IMR-90 (cell line): Measurements from ENCODE around the gene TTC1. TPM values are rescaled to one million over a fixed set of nuclear protein-coding genes. Genes with fewer than 3 reads are reported as not detected.

Source experiments
- ATAC-seq: fragments of 200-7000 bp; cut with Tn5 transposase; 2 replicates; pipeline ENCODE4 v1.9.1; 2020; ENCODE audit warnings: low read depth, mild to moderate bottlenecking, moderate library complexity
- BruUV-seq: library from RNA; stranded (reverse); fragments of 400-500 nt; replicated peaks from 2 replicates; lab custom pipeline; 2021; lab: Mats Ljungman, UMichigan
- CTCF ChIA-PET: fragments of 300-600 bp; formaldehyde crosslinking; extraction: SDS; loops from one replicate; lab custom pipeline; 2021; ENCODE audit warnings: antibody characterized with exemption; lab: Yijun Ruan, JAX
- POLR2A ChIA-PET: fragments of 300-600 bp; sonication (Branson Sonifier 250); formaldehyde crosslinking; loops from one replicate; lab custom pipeline; 2022; ENCODE audit warnings: antibody characterized with exemption; ENCODE audit not compliant: unreplicated experiment; lab: Charles Lee
- DNase-seq: peaks from one replicate; pipeline ENCODE4 v3.0.0; 2013
- H2AFZ ChIP-seq: replicated peaks from 2 replicates; pipeline ENCODE3; 2013; ENCODE audit warnings: low read length, mild to moderate bottlenecking; ENCODE audit not compliant: poor library complexity
- H2AK5ac ChIP-seq: 2 replicates; pipeline ENCODE4 v1.6.1; 2013; ENCODE audit warnings: low read depth, low read length, inconsistent platforms
- H2AK9ac ChIP-seq: replicated peaks from 2 replicates; pipeline ENCODE3; 2013; ENCODE audit warnings: mild to moderate bottlenecking, low read depth, low read length, moderate library complexity; ENCODE audit not compliant: poor library complexity
- H2BK120ac ChIP-seq: 2 replicates; pipeline ENCODE4 v1.6.1; 2013; ENCODE audit warnings: low read depth, low read length, inconsistent platforms
- H2BK15ac ChIP-seq: 3 replicates; pipeline ENCODE4 v1.6.1; 2013; ENCODE audit warnings: low read depth, low read length, inconsistent platforms
- H2BK20ac ChIP-seq: 2 replicates; pipeline ENCODE4 v1.6.1; 2013; ENCODE audit warnings: low read depth, mild to moderate bottlenecking, inconsistent platforms, low read length, moderate library complexity
- H2BK5ac ChIP-seq: 2 replicates; pipeline ENCODE4 v1.6.1; 2013; ENCODE audit warnings: mild to moderate bottlenecking, low read depth, low read length, inconsistent platforms; ENCODE audit not compliant: poor library complexity, severe bottlenecking
- H3K14ac ChIP-seq: replicated peaks from 2 replicates; pipeline ENCODE4 v1.6.1; 2013; ENCODE audit warnings: low read depth, low read length, inconsistent platforms
- H3K18ac ChIP-seq: 2 replicates; pipeline ENCODE4 v1.6.1; 2013; ENCODE audit warnings: low read depth, low read length, control low read depth
- H3K23ac ChIP-seq: 2 replicates; pipeline ENCODE4 v1.6.1; 2013; ENCODE audit warnings: low read depth, low read length, inconsistent platforms
- H3K27ac ChIP-seq: 2 replicates; pipeline ENCODE4 v1.5.1; 2013; ENCODE audit warnings: mild to moderate bottlenecking, control low read depth, low read length; ENCODE audit not compliant: insufficient read depth
- H3K27me3 ChIP-seq: 2 replicates; pipeline ENCODE4 v1.6.1; 2013; ENCODE audit warnings: low read length; ENCODE audit not compliant: control insufficient read depth, insufficient read depth
- H3K36me3 ChIP-seq: 2 replicates; pipeline ENCODE4 v1.6.1; 2013; ENCODE audit warnings: low read length, mixed read lengths; ENCODE audit not compliant: control insufficient read depth, insufficient read depth
- H3K4ac ChIP-seq: 2 replicates; pipeline ENCODE4 v1.6.1; 2013; ENCODE audit warnings: low read depth, low read length, inconsistent platforms
- H3K4me1 ChIP-seq: 2 replicates; pipeline ENCODE4 v1.6.1; 2013; ENCODE audit warnings: low read length, mixed read lengths; ENCODE audit not compliant: control insufficient read depth, insufficient read depth
- H3K4me2 ChIP-seq: 2 replicates; pipeline ENCODE4 v1.6.1; 2013; ENCODE audit warnings: low read depth, mild to moderate bottlenecking, control low read depth, low read length, moderate library complexity
- H3K4me3 ChIP-seq: 2 replicates; pipeline ENCODE4 v1.5.1; 2013; ENCODE audit warnings: low read depth, mild to moderate bottlenecking, control low read depth, low read length, moderate library complexity; ENCODE audit not compliant: insufficient read depth
- H3K56ac ChIP-seq: 2 replicates; pipeline ENCODE4 v1.6.1; 2013; ENCODE audit warnings: low read length, inconsistent platforms; ENCODE audit not compliant: insufficient read depth; ENCODE audit errors: extremely low read depth
- H3K79me1 ChIP-seq, 2 experiments: 2 replicates each; pipeline ENCODE4 v1.6.1; 2013; ENCODE audit warnings: low read length in 2 of 2, inconsistent platforms in 1 of 2, low read depth in 1 of 2
- H3K9ac ChIP-seq: 2 replicates; pipeline ENCODE4 v1.6.1; 2013; ENCODE audit warnings: low read depth, low read length, control low read depth
- H3K9me1 ChIP-seq: 2 replicates; pipeline ENCODE4 v1.6.1; 2013; ENCODE audit warnings: low read length, inconsistent platforms; ENCODE audit not compliant: insufficient read depth
- H3K9me3 ChIP-seq: 2 replicates; pipeline ENCODE4 v1.6.1; 2013; ENCODE audit warnings: low read length; ENCODE audit not compliant: control insufficient read depth, insufficient read depth
- H4K20me1 ChIP-seq: 2 replicates; pipeline ENCODE4 v1.6.1; 2013; ENCODE audit warnings: low read length, inconsistent platforms; ENCODE audit not compliant: insufficient read depth
- H4K5ac ChIP-seq: 2 replicates; pipeline ENCODE4 v1.6.1; 2013; ENCODE audit warnings: mild to moderate bottlenecking, low read depth, low read length, control low read depth
- H4K8ac ChIP-seq, 2 experiments: 2 replicates each; pipeline ENCODE4 v1.6.1; 2013; ENCODE audit warnings: low read depth in 2 of 2, low read length in 2 of 2, control low read depth in 1 of 2, inconsistent platforms in 1 of 2
- H4K91ac ChIP-seq: 2 replicates; pipeline ENCODE4 v1.6.1; 2013; ENCODE audit warnings: low read depth, low read length, inconsistent platforms; ENCODE audit not compliant: insufficient read depth
- BHLHE40 ChIP-seq: fragments of 150-350 bp; IDR thresholded peaks from 2 replicates; pipeline ENCODE4 v1.6.1; 2016; ENCODE audit warnings: mild to moderate bottlenecking, low read depth, low read length
- CEBPB ChIP-seq: IDR thresholded peaks from 2 replicates; pipeline ENCODE4 v1.6.1; 2012; ENCODE audit warnings: low read depth, low read length, improper control_type of control experiment
- CHD1 ChIP-seq: IDR thresholded peaks from 2 replicates; pipeline ENCODE4 v1.6.1; 2012; ENCODE audit warnings: low read depth, low read length, improper control_type of control experiment
- CTCF ChIP-seq: conservative IDR thresholded peaks from 2 replicates; pipeline ENCODE4 v1.5.1; 2012; ENCODE audit warnings: mild to moderate bottlenecking, low read depth, low read length, improper control_type of control experiment
- FOS ChIP-seq: fragments of 150-350 bp; IDR thresholded peaks from 2 replicates; pipeline ENCODE4 v1.6.1; 2016; ENCODE audit warnings: low read depth, low read length
- MAFK ChIP-seq: IDR thresholded peaks from 2 replicates; pipeline ENCODE4 v1.6.1; 2012; ENCODE audit warnings: low read depth, low read length, improper control_type of control experiment
- MAZ ChIP-seq: IDR thresholded peaks from 2 replicates; pipeline ENCODE4 v1.6.1; 2012; ENCODE audit warnings: low read depth, mild to moderate bottlenecking, low read length, improper control_type of control experiment, moderate library complexity, borderline replicate concordance
- MXI1 ChIP-seq: IDR thresholded peaks from 2 replicates; pipeline ENCODE4 v1.6.1; 2012; ENCODE audit warnings: low read depth, mild to moderate bottlenecking, low read length, moderate library complexity, borderline replicate concordance
- NFE2L2 ChIP-seq: fragments of 150-350 bp; IDR thresholded peaks from 2 replicates; pipeline ENCODE4 v1.6.1; 2016; ENCODE audit warnings: low read depth, mild to moderate bottlenecking, low read length
- POLR2A ChIP-seq: IDR thresholded peaks from 2 replicates; pipeline ENCODE4 v1.6.1; 2012; ENCODE audit warnings: mild to moderate bottlenecking, low read depth, low read length
- RAD21 ChIP-seq: IDR thresholded peaks from 2 replicates; pipeline ENCODE4 v1.6.1; 2012; ENCODE audit warnings: low read length, improper control_type of control experiment
- RCOR1 ChIP-seq: IDR thresholded peaks from 2 replicates; pipeline ENCODE4 v1.6.1; 2012; ENCODE audit warnings: mild to moderate bottlenecking, low read length, improper control_type of control experiment; ENCODE audit not compliant: insufficient replicate concordance
- RFX5 ChIP-seq: IDR thresholded peaks from 2 replicates; pipeline ENCODE4 v1.8.0; 2012; ENCODE audit warnings: low read depth, mild to moderate bottlenecking, low read length, moderate library complexity
- SMC3 ChIP-seq: fragments of 150-350 bp; IDR thresholded peaks from 2 replicates; pipeline ENCODE4 v1.6.1; 2016; ENCODE audit warnings: low read depth, mild to moderate bottlenecking, antibody characterized with exemption, low read length, moderate library complexity
- USF2 ChIP-seq: fragments of 150-350 bp; IDR thresholded peaks from 2 replicates; pipeline ENCODE4 v1.6.1; 2017; ENCODE audit warnings: mild to moderate bottlenecking, antibody characterized with exemption, low read length, low read depth
- whole genome bisulfite sequencing, 2 experiments: methylation state at CpG; one replicate each; pipeline versions ENCODE4 v1.1.5 to v1.1.7; 2013; ENCODE audit warnings: missing lambda C conversion rate in 2 of 2; ENCODE audit not compliant: insufficient read length in 1 of 2; ENCODE audit errors: extremely low coverage in 2 of 2; 5-methylcytosine and 5-hydroxymethylcytosine counted together
- dilution Hi-C: fragments of 300-500 bp; cut with HindIII; formaldehyde crosslinking; loops from one replicate; pipeline ENCODE4 v1.14.3; 2018; ENCODE audit warnings: low sequenced_read_pairs; ENCODE audit not compliant: unreplicated experiment
- in situ Hi-C: fragments of 300-500 bp; cut with MboI; formaldehyde crosslinking; loops from 3 replicates; pipeline ENCODE4 v1.14.3; 2019; ENCODE audit warnings: low sequenced_read_pairs, inconsistent platforms, mixed read lengths
- intact Hi-C: fragments of 100-400 bp; cut with micrococcal nuclease; formaldehyde crosslinking; loops from 2 replicates; pipeline ENCODE4 v1.10.0; 2022
- polyA plus RNA-seq, 3 experiments: library from polyadenylated mRNA; depleted of rRNA; stranded (reverse); fragments of >200 nt; gene quantifications; 2 replicates each; pipeline ENCODE4 v1.2.3, GENCODE V29; 2012; ENCODE audit warnings: low replicate concordance in 1 of 3
- total RNA-seq: library from RNA; depleted of rRNA; stranded (reverse); fragments of >200 nt; gene quantifications from 2 replicates; pipeline ENCODE4 v1.2.3, GENCODE V29; 2012

Gene TTC1
- total and polyA plus RNA-seq, 2 of the 4 experiments (the other 2 are of a cell fraction) = 23.1 to 41.1 TPM

GRCh38 chr5:160081495-160081894 lies 72.6 kb downstream of the TTC1 start:
- Histone ChIP-seq H3K4me3 (no peak overlapping the region), H3K27me3 (no peaks in the 10 kb centered on the region), H2AK9ac (no peak overlapping the region), H2BK20ac (no peak overlapping the region), H2AK5ac (no peak overlapping the region), H3K56ac (no peak overlapping the region), H3K27ac (no peak overlapping the region), H3K9ac (no peak overlapping the region), H4K91ac (no peak overlapping the region), H4K5ac (no peak overlapping the region), H3K14ac (no peak overlapping the region), H3K4me1 (peaks cover 14% of the 10 kb centered on the region), H3K9me3 (no peaks in the 10 kb centered on the region), H3K23ac (no peak overlapping the region), H2BK15ac (no peak overlapping the region), H3K18ac (no peak overlapping the region), H3K36me3 (peaks cover 4% of the 10 kb centered on the region; the same call in 1 of the 2 replicates), H3K79me1 (peaks cover 13 to 29% of the 10 kb centered on the region in 2 experiments), H4K8ac (peak overlapping the region in 1 of 2 experiments; percentile 12; a peak in 1 of 4 replicates), H2BK120ac (0 out of 2 replicates have a peak overlapping the region, but pooled peaks have one; percentile 23), H2BK5ac (no peak overlapping the region), H3K9me1 (peaks cover 9% of the 10 kb centered on the region; the same call in 1 of the 2 replicates), H2AFZ (no peak overlapping the region), H3K4me2 (no peak overlapping the region), H3K4ac (no peak overlapping the region), H4K20me1 (no peaks in the 10 kb centered on the region)
- intact Hi-C loops = loop anchor here (2.0 to 10.0 kb wide), 2 partner anchors 37 to 313 kb away; partner anchors contain the start of gene PWWP2A
- 100% methylated on average over 1 of the region's 3 CpGs; no CpG with 5 or more reads in 1 of the 2 experiments for WGBS, 2 experiments
- POLR2A ChIA-PET = interaction anchor here (1.0 kb wide), 1 partner anchor 85 kb away, joined by 4 read pairs; no protein-coding TSS in a partner anchor
- dilution Hi-C loops = no loop called here
- DNase-seq = no peak
- in situ Hi-C loops = no loop called here
- no TSS peak for BruUV-seq
- no peak for ATAC-seq
- TF ChIP-seq SMC3 (no peak), BHLHE40 (no peak), MAFK (no peak), MAZ (no peak), RAD21 (no peak), RCOR1 (no peak), CTCF (no peak), RFX5 (no peak), NFE2L2 (no peak), CHD1 (no peak), FOS (no peak), CEBPB (no peak), POLR2A (no peak), USF2 (no peak), MXI1 (no peak)
- CTCF ChIA-PET = interaction anchor here (0.5 to 1.8 kb wide), 3 partner anchors 31 to 310 kb away, joined by 3 to 5 read pairs (median 3); no protein-coding TSS in a partner anchor
